ENCODE data around the gene MISP.
A peak's percentile ranks its signal among the peaks of the same experiment; 100 is the strongest.

Gene MISP

GRCh38 chr19:780935-781334 lies 30.0 kb downstream of the MISP start:
- DNase-seq = no peak

- no peak for DNase-seq
Observed at GRCh38 chr19:781800-782184, 30.9 kb downstream of the MISP start.

- DNase-seq = no peak
Observed at GRCh38 chr19:782185-782877, 31.4 kb downstream of the MISP start.

DNA sequence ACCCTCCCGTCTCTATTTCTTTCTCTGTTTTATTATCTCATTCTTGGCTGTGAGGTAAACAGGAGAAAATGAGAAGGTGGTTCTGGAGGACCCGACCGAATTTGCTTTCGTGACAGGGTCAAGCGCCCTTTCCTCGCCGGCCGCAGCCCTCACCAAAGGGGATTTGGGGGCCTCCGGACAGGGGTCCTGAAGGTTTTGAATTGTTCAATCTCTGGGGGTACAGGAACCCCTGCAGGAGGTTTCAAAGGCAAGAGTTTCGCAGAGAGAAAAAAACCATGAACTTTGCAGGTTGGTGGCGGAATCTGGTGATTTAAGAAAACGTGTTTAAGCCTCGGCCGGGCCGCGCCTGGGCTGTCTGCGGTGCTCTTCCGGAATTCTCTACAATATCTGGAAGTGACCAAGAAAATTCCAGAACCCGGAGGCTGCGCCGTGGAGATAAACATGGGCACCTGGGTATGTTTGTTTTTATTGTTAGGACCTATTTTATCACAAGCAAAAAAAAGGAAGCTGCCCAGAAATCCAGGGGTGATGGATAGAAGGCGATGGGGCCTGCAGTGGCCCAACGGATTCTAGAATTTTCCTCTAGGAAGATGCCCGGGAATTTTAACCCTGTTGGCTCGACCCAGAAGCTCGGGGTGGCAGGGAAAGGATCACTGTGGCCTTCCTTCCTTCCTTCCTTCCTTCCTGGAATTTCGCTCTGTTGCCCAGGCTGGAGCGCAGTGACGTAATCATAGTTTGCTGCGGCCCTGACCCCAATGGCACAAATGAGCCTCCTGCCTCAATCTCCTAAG lies 32.2 kb downstream of the MISP start:
- DNase-seq = no peak

- no peak for DNase-seq
Observed at GRCh38 chr19:784541-784940, 33.6 kb downstream of the MISP start.

DNA sequence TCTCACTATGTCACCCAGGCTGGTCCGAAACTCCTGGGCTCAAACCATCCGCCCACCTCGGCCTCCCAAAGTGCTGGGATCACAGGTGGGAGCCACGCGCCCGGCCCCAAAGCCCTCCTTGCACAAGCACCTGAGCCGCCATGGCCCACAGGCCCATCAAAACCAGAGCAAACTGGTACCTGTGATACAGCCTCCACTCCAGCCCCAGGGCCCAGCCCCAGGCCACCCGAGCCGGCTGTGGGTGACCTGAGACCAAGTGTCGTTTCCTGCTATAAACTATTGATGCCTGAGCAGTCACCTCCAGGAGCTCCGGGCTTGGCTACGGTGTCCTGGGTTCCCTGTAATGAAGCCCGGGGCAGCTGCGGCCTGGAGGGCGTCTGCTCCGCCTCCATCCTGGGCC lies 36.6 kb downstream of the MISP start:
- DNase-seq = no peak

- no peak for DNase-seq
Observed at GRCh38 chr19:788686-788982, 37.7 kb downstream of the MISP start.

- DNase-seq = no peak
Observed at GRCh38 chr19:788983-789700, 38.2 kb downstream of the MISP start.

GRCh38 chr19:789701-790060 lies 38.8 kb downstream of the MISP start:
- DNase-seq = no peak

DNA sequence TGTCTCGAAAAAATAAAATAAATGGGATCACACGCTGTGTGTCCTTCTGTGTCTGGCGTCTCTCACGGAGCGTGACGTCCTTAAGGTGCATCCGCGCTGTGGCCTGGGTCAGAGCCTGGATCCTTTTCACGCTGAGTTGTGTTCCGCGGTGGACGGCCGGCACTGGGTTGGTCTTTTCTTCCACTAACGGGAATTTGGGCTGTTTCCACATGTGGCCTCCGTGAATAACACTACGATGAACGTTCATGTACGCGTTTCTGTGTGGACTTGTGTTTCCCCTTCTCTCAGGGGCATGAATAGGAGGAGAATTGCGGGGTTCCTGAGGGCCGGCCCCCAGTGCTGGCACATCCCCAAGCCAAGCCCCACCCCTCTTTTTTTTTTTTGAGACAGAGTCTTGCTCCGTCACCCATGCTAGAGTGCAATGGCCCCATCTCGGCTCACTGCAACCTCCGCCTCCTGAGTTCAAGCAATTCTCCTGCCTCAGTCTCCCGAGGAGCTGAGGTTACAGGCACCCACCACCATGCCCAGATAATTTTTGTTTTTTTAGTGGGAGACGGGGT lies 40.2 kb downstream of the MISP start:
- no peak for DNase-seq

- DNase-seq = no peak
Observed at GRCh38 chr19:791567-792305, 40.8 kb downstream of the MISP start.

DNA sequence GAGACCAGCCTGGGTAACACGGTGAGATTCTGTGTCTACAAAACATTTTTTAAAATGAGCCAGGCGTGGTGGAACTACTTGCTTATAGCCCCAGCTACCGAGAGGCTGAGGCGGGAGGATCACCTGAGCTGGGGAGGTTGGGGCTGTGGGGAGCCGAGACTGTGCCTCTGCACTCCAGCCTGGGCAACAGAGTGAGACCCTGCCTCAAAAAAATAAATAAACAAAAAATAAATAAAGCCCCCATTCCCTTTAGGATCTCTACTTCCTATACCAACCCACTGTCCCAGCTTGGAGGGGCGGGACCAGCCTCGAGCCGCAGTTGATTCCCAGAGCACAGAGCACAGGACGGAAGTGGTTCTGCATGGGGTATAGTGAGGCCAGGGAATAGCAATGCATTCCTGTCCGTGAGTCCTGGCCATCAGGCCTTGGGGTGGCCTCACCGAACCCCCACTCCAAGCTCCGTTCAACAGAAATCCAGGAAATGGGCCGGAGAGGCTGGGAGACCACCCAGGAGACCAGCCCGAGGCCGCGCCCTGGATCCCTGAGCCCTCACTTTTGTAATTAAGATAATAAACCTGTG lies 41.5 kb downstream of the MISP start:
- no peak for DNase-seq

DNA sequence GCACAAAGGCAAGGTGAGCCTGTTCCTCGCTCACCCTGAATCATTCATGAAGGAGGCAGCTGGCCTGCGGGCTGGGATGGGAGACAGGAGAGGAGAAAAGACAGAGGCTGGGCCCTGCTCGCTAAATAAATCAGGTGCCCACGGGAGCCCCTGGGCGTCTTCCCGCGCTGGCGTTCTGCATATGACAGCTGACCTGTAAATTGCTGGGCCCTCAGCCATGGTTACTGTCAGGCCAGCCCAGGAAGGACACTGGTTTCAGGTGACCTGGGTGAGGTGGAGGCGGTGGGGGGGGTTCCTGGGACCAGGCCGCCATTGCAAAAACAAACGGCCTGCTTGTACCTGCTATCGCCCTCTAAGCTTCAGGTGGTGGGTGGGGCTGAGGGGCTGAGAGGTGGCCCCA lies 42.9 kb downstream of the MISP start:
- DNase-seq = no peak

GRCh38 chr19:795073-795611 lies 44.2 kb downstream of the MISP start:
- no peak for DNase-seq

GRCh38 chr19:795691-796581 lies 45.0 kb downstream of the MISP start:
- no peak for DNase-seq

DNA sequence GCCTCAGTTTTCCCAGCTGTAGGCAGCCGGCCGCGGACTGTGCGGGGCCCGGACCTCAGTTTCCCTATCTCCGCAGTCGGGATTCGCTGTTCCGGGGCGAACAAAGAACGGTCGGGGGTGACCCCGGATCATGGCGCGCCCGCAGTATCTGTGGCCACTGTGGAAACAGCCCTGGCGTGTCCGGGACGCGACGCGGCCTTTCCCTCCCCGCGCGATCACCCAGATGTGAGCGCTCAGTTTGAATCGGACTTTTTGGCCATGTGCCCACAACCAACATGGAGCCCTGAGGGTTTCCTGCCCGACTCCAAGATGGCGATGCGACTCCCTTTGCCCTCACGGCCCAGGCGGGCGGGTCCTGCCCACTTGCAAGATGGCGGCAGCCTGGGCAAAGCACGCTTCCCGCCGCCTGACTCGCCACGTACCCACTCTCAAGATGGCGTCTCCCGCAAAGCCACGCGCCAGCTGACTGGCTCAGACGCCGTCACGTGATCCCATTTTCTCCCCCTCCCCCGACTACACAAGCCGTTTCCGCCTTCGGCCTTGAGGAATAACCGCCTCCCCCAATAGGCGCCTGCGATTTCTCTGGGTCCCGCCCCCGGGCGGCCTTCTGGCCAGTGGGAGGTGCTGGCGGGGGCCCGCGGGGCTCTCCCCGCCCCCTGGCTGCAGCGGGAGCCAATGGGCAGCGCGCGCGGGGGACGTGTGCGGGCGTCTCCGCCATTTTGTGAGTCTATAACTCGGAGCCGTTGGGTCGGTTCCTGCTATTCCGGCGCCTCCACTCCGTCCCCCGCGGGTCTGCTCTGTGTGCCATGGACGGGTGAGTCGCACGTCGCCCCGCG lies 46.0 kb downstream of the MISP start, which contains the start of gene PTBP1:
TSS of gene PTBP1 (plus strand) at position 761 of the 836 bp plus-strand sequence. CDS start at position 807, 46 bp downstream.
- DNase-seq = peak; percentile 99

GRCh38 chr19:797528-798414 lies 46.9 kb downstream of the MISP start:
- DNase-seq = peak; percentile 72 to 80

DNA sequence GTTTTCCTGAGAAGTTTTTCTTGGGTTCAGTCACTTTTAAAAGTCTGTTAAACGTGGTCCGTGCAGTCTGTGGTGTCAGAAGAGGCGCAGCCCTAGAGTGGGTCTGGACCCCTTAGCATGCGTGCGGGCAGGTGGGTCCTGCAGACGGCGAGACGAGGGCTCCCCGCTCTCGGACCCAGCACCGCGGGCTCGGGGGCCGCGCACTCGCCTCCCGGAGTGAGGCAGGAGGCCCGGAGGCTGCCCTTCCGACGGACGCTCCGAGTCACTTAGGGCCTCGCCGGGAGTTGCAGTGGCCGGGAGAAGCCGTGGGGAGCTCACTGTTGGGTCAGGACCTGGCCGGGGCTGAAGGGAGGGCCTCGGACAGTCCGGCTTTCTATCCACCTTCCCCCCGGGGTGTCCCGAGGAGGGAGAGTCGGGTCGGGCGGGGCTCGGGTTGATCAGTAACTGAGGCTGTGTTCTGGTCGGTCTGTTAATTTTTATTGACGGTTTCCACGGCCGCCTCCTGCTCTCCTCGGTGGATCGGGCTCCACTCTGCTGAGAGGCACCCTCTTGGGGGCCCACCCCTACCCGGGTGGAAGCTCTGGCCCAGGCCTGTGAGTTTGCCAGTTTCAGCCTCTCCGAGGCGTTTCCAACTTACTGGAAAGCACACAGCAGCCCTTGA lies 47.6 kb downstream of the MISP start:
- no peak for DNase-seq
